Liver (tissue), 3 donors: ENCODE measurements around the gene CRYAA.
"Not testable (repeated sequence)": the region's sequence is repeated elsewhere in the genome, so short reads cannot be mapped to it uniquely, and the experiment has no call there.

Experiments
- GABPA ChIP-seq, 2 donors: IDR thresholded peaks in 1 of 2; conservative IDR thresholded peaks in 1 of 2; 2 replicates each; pipeline ENCODE4 v1.6.1; 2016; ENCODE audit warnings: antibody characterized with exemption in 2 of 2, mild to moderate bottlenecking in 1 of 2, moderate library complexity in 1 of 2
- HNF4A ChIP-seq, 2 donors: conservative IDR thresholded peaks; 2 replicates each; pipeline ENCODE4 v1.6.1; 2016; ENCODE audit warnings: antibody characterized with exemption in 2 of 2, mild to moderate bottlenecking in 2 of 2
- JUND ChIP-seq, 2 donors: IDR thresholded peaks; 2 replicates each; pipeline ENCODE4 v1.6.1; 2016; ENCODE audit warnings: antibody characterized with exemption in 2 of 2
- RAD21 ChIP-seq, 2 donors: IDR thresholded peaks; 2 replicates each; pipeline ENCODE4 v1.6.1; 2016; ENCODE audit warnings: antibody characterized with exemption in 2 of 2, mild to moderate bottlenecking in 2 of 2
- SP1 ChIP-seq: IDR thresholded peaks from 2 replicates; pipeline ENCODE4 v1.6.1; 2018; ENCODE audit warnings: antibody characterized with exemption, mild to moderate bottlenecking
- TAF1 ChIP-seq: conservative IDR thresholded peaks from 2 replicates; pipeline ENCODE4 v1.6.1; 2016; ENCODE audit warnings: antibody characterized with exemption, mild to moderate bottlenecking
- TF ChIP-seq, protein P1 (sequence below): fragments of 150-350 bp; IDR thresholded peaks from 2 replicates; pipeline ENCODE4 v1.5.1; 2017; ENCODE audit warnings: improper control_type of control experiment, low read depth, low read length; ENCODE audit not compliant: missing input control
- TF ChIP-seq, protein P2 (sequence below): IDR thresholded peaks from 2 replicates; pipeline ENCODE4 v1.6.1; 2016; ENCODE audit warnings: antibody characterized with exemption
- TF ChIP-seq, protein P3 (sequence below): IDR thresholded peaks from 2 replicates; pipeline ENCODE4 v1.6.1; 2016; ENCODE audit warnings: antibody characterized with exemption
- donor health status: healthy.
- donor health status: healthy.

DNA sequence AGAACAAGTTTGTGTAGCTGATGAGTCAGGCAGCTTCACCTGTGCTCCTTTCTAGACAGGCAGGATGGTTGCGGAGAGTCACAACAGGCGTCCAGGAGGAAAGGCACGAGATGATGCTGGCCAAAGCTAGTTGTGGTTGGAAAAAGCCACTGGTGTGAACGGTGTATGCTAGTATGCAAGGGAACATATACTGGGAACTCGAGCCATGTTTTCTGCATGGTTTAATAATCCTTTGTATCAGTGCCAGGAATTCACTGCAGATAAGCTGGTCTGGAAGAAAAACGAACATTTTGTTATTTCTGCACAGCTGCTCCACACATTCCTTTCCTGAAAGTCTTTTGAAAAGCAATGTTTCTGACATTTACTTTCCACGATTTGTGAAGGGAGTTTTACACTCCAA, 38.7 kb upstream of the CRYAA start:
- not testable (repeated sequence) for TF ChIP-seq RAD21 (IDR thresholded peaks at IDR 0.05); GABPA (IDR thresholded peaks at IDR 0.05 in 1 of 2, conservative IDR thresholded peaks at IDR 0.05 in 1 of 2); HNF4A (conservative IDR thresholded peaks at IDR 0.05); SP1; TAF1; JUND (IDR thresholded peaks at IDR 0.05)
- TF ChIP-seq, protein P1, sequence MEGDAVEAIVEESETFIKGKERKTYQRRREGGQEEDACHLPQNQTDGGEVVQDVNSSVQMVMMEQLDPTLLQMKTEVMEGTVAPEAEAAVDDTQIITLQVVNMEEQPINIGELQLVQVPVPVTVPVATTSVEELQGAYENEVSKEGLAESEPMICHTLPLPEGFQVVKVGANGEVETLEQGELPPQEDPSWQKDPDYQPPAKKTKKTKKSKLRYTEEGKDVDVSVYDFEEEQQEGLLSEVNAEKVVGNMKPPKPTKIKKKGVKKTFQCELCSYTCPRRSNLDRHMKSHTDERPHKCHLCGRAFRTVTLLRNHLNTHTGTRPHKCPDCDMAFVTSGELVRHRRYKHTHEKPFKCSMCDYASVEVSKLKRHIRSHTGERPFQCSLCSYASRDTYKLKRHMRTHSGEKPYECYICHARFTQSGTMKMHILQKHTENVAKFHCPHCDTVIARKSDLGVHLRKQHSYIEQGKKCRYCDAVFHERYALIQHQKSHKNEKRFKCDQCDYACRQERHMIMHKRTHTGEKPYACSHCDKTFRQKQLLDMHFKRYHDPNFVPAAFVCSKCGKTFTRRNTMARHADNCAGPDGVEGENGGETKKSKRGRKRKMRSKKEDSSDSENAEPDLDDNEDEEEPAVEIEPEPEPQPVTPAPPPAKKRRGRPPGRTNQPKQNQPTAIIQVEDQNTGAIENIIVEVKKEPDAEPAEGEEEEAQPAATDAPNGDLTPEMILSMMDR = not testable (repeated sequence)
- TF ChIP-seq, protein P2, sequence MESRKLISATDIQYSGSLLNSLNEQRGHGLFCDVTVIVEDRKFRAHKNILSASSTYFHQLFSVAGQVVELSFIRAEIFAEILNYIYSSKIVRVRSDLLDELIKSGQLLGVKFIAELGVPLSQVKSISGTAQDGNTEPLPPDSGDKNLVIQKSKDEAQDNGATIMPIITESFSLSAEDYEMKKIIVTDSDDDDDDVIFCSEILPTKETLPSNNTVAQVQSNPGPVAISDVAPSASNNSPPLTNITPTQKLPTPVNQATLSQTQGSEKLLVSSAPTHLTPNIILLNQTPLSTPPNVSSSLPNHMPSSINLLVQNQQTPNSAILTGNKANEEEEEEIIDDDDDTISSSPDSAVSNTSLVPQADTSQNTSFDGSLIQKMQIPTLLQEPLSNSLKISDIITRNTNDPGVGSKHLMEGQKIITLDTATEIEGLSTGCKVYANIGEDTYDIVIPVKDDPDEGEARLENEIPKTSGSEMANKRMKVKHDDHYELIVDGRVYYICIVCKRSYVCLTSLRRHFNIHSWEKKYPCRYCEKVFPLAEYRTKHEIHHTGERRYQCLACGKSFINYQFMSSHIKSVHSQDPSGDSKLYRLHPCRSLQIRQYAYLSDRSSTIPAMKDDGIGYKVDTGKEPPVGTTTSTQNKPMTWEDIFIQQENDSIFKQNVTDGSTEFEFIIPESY = not testable (repeated sequence)
- TF ChIP-seq, protein P3, sequence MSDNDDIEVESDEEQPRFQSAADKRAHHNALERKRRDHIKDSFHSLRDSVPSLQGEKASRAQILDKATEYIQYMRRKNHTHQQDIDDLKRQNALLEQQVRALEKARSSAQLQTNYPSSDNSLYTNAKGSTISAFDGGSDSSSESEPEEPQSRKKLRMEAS = not testable (repeated sequence)
